GM21786 (cell line): ENCODE measurements around the gene ATXN7L3.

Source experiments
- ATAC-seq: cut with Tn5 transposase; IDR thresholded peaks from one replicate; pipeline ENCODE4 v1.9.1; 2021; ENCODE audit not compliant: unreplicated experiment

ATXN7L3 gene

GRCh38 chr17:44218344-44219107 lies 18.8 kb upstream of the ATXN7L3 start:
- peak; percentile 30 for ATAC-seq

- no peak for ATAC-seq
Measured at GRCh38 chr17:44217738-44218343, 18.2 kb upstream of the ATXN7L3 start.

GRCh38 chr17:44216694-44217093 lies 17.0 kb upstream of the ATXN7L3 start:
- ATAC-seq = no peak

- ATAC-seq = peak; percentile 27
Measured at GRCh38 chr17:44216173-44216572, 16.5 kb upstream of the ATXN7L3 start.

GRCh38 chr17:44214896-44215295 lies 15.2 kb upstream of the ATXN7L3 start:
- ATAC-seq = no peak

GRCh38 chr17:44214230-44214494 lies 14.5 kb upstream of the ATXN7L3 start:
- ATAC-seq = no peak

- ATAC-seq = no peak
Measured at GRCh38 chr17:44213403-44214229, 13.9 kb upstream of the ATXN7L3 start.

GRCh38 chr17:44212507-44213402 lies 13.1 kb upstream of the ATXN7L3 start:
- ATAC-seq = no peak

GRCh38 chr17:44211281-44212265 lies 11.9 kb upstream of the ATXN7L3 start:
- no peak for ATAC-seq

GRCh38 chr17:44210342-44211192 lies 10.9 kb upstream of the ATXN7L3 start:
- ATAC-seq = peak; percentile 67

- no peak for ATAC-seq
Measured at GRCh38 chr17:44209786-44210341, 10.2 kb upstream of the ATXN7L3 start.

- no peak for ATAC-seq
Measured at GRCh38 chr17:44207743-44208142, 8.1 kb upstream of the ATXN7L3 start.

- ATAC-seq = no peak
Measured at GRCh38 chr17:44207319-44207718, 7.6 kb upstream of the ATXN7L3 start.

- no peak for ATAC-seq
Measured at GRCh38 chr17:44206825-44207155, 7.1 kb upstream of the ATXN7L3 start.

- no peak for ATAC-seq
Measured at GRCh38 chr17:44205962-44206824, 6.5 kb upstream of the ATXN7L3 start.

GRCh38 chr17:44204441-44204882 lies 4.8 kb upstream of the ATXN7L3 start:
- ATAC-seq = no peak

- ATAC-seq = no peak
Measured at GRCh38 chr17:44203731-44204440, 4.2 kb upstream of the ATXN7L3 start.
